ENCODE results near the gene SARM1.

The SARM1 gene

GRCh38 chr17:28368915-28369683 lies 2.4 kb upstream of the SARM1 start:
- Histone ChIP-seq H3K4me1 (ENCODE audit: low read length) (0 out of 2 replicates have a peak, but pooled peaks cover 4% of the 10 kb centered on the region), H3K9me3 (replicated peaks; ENCODE audit: insufficient read depth, low read length) (no peaks in the 10 kb centered on the region), H3F3A (ENCODE audit: insufficient read depth, low read length) (peaks cover 15% of the 10 kb centered on the region), H2AFZ (ENCODE audit: low read length) (no peak overlapping the region), H3K79me2 (ENCODE audit: low read length) (no peaks in the 10 kb centered on the region), H3K4me3 (ENCODE audit: low read length) (no peak overlapping the region), H3K36me3 (replicated peaks; ENCODE audit: insufficient read depth, low read length) (no peaks in the 10 kb centered on the region), H3K4me2 (ENCODE audit: low read depth, low read length) (no peak overlapping the region), H3K9me2 (replicated peaks; ENCODE audit: insufficient read depth, low read length) (no peaks in the 10 kb centered on the region), H3K9ac (ENCODE audit: low read length) (no peak overlapping the region), H3K27ac (ENCODE audit: low read length) (no peak overlapping the region), H3K27me3 (replicated peaks; ENCODE audit: insufficient read depth, low read length) (no peaks in the 10 kb centered on the region), H4K20me1 (ENCODE audit: insufficient read depth, low read length) (no peaks in the 10 kb centered on the region)
- no peak for TF ChIP-seq CTCF (IDR thresholded peaks at IDR 0.05; ENCODE audit: low read length)
- no peak for TF ChIP-seq EZH2phosphoT487 (IDR thresholded peaks at IDR 0.05; ENCODE audit: low read length)
- no peak for TF ChIP-seq EZH2 (optimal IDR thresholded peaks at IDR 0.05; ENCODE audit: low read depth, low read length)
- no peak for DNase-seq

GRCh38 chr17:28369684-28370034 lies 1.8 kb upstream of the SARM1 start:
- H3K27me3 ChIP-seq (replicated peaks; ENCODE audit: insufficient read depth, low read length), result no peaks in the 10 kb centered on the region
- no peaks in the 10 kb centered on the region for H3K36me3 ChIP-seq (replicated peaks; ENCODE audit: insufficient read depth, low read length)
- H3K4me3 ChIP-seq (ENCODE audit: low read length), result no peak overlapping the region
- H3K9ac ChIP-seq (ENCODE audit: low read length), result no peak overlapping the region
- H3K9me2 ChIP-seq (replicated peaks; ENCODE audit: insufficient read depth, low read length), result no peaks in the 10 kb centered on the region
- peaks cover 15% of the 10 kb centered on the region for H3F3A ChIP-seq (ENCODE audit: insufficient read depth, low read length)
- H3K27ac ChIP-seq (ENCODE audit: low read length), result no peak overlapping the region
- H3K9me3 ChIP-seq (replicated peaks; ENCODE audit: insufficient read depth, low read length), result no peaks in the 10 kb centered on the region
- 0 out of 2 replicates have a peak, but pooled peaks cover 4% of the 10 kb centered on the region for H3K4me1 ChIP-seq (ENCODE audit: low read length)
- H4K20me1 ChIP-seq (ENCODE audit: insufficient read depth, low read length), result no peaks in the 10 kb centered on the region
- no peak overlapping the region for H2AFZ ChIP-seq (ENCODE audit: low read length)
- no peak for DNase-seq
- H3K79me2 ChIP-seq (ENCODE audit: low read length), result no peaks in the 10 kb centered on the region
- TF ChIP-seq EZH2phosphoT487 (IDR thresholded peaks at IDR 0.05; ENCODE audit: low read length) (no peak), CTCF (IDR thresholded peaks at IDR 0.05; ENCODE audit: low read length) (no peak), EZH2 (optimal IDR thresholded peaks at IDR 0.05; ENCODE audit: low read depth, low read length) (no peak)
- H3K4me2 ChIP-seq (ENCODE audit: low read depth, low read length), result no peak overlapping the region

- Histone ChIP-seq H3K79me2 (ENCODE audit: low read length) (no peaks in the 10 kb centered on the region), H3K9ac (ENCODE audit: low read length) (no peak within 1 kb of the TSS; the same call in 1 of the 2 replicates)
Observed at GRCh38 chr17:28370035-28370743, 1.3 kb upstream of the SARM1 start, which contains the start of gene VTN. TSS of gene VTN (minus strand) at chr17:28370307. CDS start at chr17:28370203, 104 bp downstream.

More at GRCh38 chr17:28370035-28370743, 1.3 kb upstream of the SARM1 start, which contains the start of gene VTN:
- TF ChIP-seq EZH2 (optimal IDR thresholded peaks at IDR 0.05; ENCODE audit: low read depth, low read length) (no peak), CTCF (IDR thresholded peaks at IDR 0.05; ENCODE audit: low read length) (no peak), EZH2phosphoT487 (IDR thresholded peaks at IDR 0.05; ENCODE audit: low read length) (no peak)
- Histone ChIP-seq H3K27ac (ENCODE audit: low read length) (no peak within 1 kb of the TSS), H3K4me2 (ENCODE audit: low read depth, low read length) (peak within 1 kb of the TSS; percentile 95; the same call in 1 of the 2 replicates), H3K4me1 (ENCODE audit: low read length) (0 out of 2 replicates have a peak, but pooled peaks cover 4% of the 10 kb centered on the region), H2AFZ (ENCODE audit: low read length) (peak within 1 kb of the TSS; percentile 88), H3K9me3 (replicated peaks; ENCODE audit: insufficient read depth, low read length) (no peaks in the 10 kb centered on the region), H3K27me3 (replicated peaks; ENCODE audit: insufficient read depth, low read length) (no peaks in the 10 kb centered on the region), H3F3A (ENCODE audit: insufficient read depth, low read length) (peaks cover 15% of the 10 kb centered on the region), H3K9me2 (replicated peaks; ENCODE audit: insufficient read depth, low read length) (no peaks in the 10 kb centered on the region), H3K36me3 (replicated peaks; ENCODE audit: insufficient read depth, low read length) (no peaks in the 10 kb centered on the region), H3K4me3 (ENCODE audit: low read length) (peak within 1 kb of the TSS; percentile 85), H4K20me1 (ENCODE audit: insufficient read depth, low read length) (no peaks in the 10 kb centered on the region)
- no peak for DNase-seq
